Embryonic facial prominence (tissue), 1 donor: ENCODE data around the gene POLR3GL.
"Not testable (repeated sequence)": the region's sequence is repeated elsewhere in the genome, so short reads cannot be mapped to it uniquely, and the experiment has no call there.

Experiments
- DNase-seq: peaks from one replicate; pipeline ENCODE4 v3.0.0-alpha.2; 2016; ENCODE audit errors: extremely low spot score

Gene POLR3GL

GRCh38 chr1:146020058-146021049 is 55.9 kb downstream of the POLR3GL start:
- DNase-seq: no peak

GRCh38 chr1:146021050-146021445 is 56.6 kb downstream of the POLR3GL start:
- no peak for DNase-seq

DNA sequence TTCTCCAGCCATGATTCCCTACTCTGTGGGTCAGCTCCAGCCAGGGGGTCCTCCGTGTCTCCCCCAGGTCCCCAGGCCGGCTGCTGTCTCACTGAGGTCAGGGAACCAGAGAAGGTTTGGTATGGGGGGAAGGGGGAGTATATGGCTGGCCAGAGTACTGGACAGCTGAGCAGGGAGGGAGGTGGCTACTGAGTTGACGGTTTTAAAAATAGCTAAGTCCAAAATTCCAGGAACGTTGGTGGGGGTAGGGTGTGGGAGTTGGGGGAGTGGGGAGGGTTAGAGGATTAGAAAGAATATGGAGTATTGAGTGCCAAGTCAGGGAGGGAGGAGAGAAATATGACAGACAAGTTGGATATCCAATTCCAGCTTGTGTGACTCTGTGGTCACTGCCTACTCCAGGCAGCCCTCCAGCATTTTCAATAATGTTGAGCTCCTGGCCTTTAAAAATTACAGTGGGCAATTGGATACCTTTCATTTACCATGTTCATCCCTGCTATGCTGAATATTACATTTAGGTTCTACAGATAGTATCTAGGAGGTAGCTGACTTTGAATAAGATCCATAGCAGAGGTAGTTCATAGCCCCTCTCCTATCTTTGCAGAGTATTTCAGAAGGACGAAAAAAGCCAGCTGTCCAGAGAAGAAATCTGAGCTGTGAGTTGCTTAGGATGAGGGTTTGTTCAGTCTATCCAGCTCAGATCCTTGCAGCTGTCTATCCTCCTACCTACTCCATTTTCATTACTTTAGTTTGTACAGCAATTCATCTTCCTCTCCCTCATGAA is 57.3 kb downstream of the POLR3GL start, which contains the start of gene HJV:
Gene HJV (minus strand): TSS at position 114 of the 781 bp plus-strand sequence. CDS start 1,504 bp downstream, outside the sequence.
- no peak for DNase-seq

- no peak for DNase-seq
Observed at GRCh38 chr1:146022403-146023127, 58.1 kb downstream of the POLR3GL start.

DNA sequence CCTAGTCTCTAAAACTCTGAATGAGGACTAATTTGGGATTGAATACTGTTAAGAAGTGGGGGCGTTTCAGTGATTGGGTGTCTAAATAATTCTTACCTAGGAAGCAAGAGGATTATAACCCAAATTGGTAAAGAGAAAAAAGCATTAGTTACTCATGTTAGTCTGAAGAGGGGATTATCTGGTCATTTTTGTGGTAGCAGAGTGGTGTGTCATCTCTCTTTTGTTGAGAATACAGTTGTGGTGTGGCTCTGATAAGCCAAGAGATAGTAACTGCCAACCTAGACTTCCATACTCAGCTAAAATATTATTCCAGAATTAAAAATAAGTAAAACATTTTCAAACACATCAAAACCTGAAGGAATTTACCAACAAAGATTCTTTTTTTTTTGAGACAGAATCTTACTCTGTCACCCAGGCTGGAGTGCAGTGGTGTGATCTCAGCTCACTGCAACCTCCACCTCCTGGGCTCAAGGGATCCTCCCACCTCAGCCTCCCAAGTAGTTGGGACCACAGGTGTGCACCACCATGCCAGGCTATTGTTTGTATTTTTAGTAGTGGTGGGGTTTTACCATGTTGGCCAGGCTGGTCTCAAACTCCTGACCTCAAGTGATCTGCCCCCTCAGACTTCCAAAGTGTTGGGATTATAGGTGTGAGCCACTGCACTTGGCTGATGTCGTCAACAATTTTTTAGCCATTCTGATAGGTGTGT is 61.5 kb downstream of the POLR3GL start:
- DNase-seq: not testable (repeated sequence)

DNA sequence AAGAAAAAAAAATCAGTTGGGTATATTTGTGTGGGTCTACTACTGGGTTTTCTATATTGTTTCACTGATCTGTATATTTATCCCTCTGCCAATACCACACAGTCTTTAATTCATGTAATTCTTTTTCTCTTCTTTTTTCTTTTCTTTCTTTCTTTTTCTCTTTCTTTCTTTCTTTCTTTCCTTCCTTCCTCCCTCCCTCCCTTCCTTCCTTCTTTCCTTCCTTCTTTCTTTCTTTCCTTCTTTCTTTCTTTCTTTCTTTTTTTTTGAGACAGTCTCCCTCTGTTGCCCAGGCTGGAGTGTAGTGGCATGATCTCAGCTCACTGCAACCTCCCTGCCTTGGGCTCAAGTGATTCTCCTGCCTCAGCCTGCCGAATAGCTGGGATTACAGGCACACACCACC is 62.2 kb downstream of the POLR3GL start:
- DNase-seq: not testable (repeated sequence)
